Astrocyte of the cerebellum (primary cell): Measurements from ENCODE around the gene SNX9.

Experiments used
- DNase-seq: peaks from one replicate; pipeline ENCODE4 v3.0.0-alpha.2; 2011; ENCODE audit warnings: low read depth
- H3K4me3 ChIP-seq: 2 replicates; pipeline ENCODE4 v1.5.1; 2011; ENCODE audit warnings: mild to moderate bottlenecking, low read depth, low read length, moderate library complexity
- in situ Hi-C: cut with HindIII; loops from 2 replicates; pipeline ENCODE4 v1.10.0; 2017; ENCODE audit warnings: low sequenced_read_pairs
- TF ChIP-seq, protein P1 (sequence below): IDR thresholded peaks from 2 replicates; pipeline ENCODE4 v1.5.1; 2012; ENCODE audit warnings: low read length, low read depth, moderate library complexity, mild to moderate bottlenecking; ENCODE audit errors: missing control alignments

SNX9 gene

GRCh38 chr6:157880534-157880933, 57.5 kb downstream of the SNX9 start:
- TF ChIP-seq, protein P1, sequence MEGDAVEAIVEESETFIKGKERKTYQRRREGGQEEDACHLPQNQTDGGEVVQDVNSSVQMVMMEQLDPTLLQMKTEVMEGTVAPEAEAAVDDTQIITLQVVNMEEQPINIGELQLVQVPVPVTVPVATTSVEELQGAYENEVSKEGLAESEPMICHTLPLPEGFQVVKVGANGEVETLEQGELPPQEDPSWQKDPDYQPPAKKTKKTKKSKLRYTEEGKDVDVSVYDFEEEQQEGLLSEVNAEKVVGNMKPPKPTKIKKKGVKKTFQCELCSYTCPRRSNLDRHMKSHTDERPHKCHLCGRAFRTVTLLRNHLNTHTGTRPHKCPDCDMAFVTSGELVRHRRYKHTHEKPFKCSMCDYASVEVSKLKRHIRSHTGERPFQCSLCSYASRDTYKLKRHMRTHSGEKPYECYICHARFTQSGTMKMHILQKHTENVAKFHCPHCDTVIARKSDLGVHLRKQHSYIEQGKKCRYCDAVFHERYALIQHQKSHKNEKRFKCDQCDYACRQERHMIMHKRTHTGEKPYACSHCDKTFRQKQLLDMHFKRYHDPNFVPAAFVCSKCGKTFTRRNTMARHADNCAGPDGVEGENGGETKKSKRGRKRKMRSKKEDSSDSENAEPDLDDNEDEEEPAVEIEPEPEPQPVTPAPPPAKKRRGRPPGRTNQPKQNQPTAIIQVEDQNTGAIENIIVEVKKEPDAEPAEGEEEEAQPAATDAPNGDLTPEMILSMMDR = no peak
- in situ Hi-C loops = loop anchor here (5.0 kb wide), 2 partner anchors 48 to 558 kb away; partner anchors contain the start of gene TMEM242
- no peak overlapping the region for H3K4me3 ChIP-seq
- DNase-seq = no peak

DNA sequence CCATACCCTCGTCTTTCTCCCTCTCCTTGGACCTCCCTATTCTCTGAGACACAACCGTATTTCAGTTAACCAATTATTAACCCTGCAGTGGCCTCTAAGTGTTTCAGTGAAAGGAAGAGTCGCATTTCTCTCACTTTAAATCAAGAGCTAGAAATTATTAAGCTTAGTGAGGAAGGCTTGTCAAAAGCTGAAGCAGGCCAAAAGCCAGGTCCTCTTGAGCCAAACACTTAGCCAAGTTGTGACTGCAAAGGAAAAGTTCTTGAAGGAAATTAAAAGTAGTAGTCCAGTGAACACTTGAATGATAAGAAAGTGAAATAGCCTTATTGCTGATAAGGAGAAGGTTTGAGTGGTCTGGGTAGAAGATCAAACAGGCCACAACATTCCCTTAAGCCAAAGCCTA, 58.3 kb downstream of the SNX9 start:
- DNase-seq = no peak
- H3K4me3 ChIP-seq = no peak overlapping the region
- TF ChIP-seq, protein P1 = no peak
- in situ Hi-C loops = loop anchor here (5.0 kb wide), 2 partner anchors 49 to 559 kb away; partner anchors contain the start of gene TMEM242

DNA sequence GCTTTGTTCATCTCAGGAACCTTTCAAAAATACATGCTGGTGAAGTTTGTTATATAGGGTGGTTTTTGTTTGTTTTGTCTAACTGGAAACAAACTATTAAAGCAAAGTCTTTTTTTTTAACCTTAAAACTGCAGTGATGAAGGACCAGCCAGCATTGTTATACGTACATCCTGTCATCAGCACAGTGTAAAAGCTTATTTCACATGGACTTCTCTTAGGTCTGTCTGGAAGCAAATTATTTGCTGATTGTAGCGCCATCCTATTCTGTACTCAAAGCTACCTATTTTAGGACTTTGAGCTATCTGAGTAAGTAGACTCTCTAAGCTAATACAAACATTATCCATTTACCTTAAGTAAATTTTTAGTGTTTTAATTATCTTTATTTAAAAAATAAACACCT, 61.7 kb downstream of the SNX9 start:
- in situ Hi-C loops = loop anchor here (5.0 kb wide), 2 partner anchors 52 to 562 kb away; partner anchors contain the start of gene TMEM242
- TF ChIP-seq, protein P1 = no peak
- no peak overlapping the region for H3K4me3 ChIP-seq
- DNase-seq = no peak

DNA sequence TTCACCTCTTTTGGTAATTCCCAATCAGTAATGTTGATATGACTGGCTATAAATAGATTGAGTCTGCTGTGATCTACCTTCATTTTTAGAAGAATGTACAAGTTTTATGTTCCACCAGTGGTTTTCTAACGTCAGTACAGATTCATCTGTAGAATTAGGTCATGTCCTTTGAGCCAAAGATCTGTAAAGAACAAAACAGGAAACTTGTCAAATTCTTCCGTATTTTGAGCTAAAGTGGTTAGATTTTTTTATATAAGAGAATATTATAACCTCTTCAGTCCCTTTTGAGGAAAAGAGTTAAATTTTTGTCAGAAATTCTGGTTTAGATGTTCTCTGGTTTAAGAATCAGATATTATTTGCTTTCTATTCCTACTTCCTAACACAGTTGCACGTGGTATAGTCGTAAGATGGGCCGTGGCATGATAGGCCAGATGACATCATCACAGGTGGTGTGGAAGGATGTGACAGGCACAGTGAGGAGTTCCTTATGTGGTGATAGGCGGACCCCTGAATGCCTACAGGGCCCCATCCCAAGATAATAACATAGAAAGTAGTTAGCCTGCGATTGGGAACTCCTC, 62.3 kb downstream of the SNX9 start:
- in situ Hi-C loops = no loop called here
- TF ChIP-seq, protein P1 = no peak
- DNase-seq = no peak
- no peak overlapping the region for H3K4me3 ChIP-seq

DNA sequence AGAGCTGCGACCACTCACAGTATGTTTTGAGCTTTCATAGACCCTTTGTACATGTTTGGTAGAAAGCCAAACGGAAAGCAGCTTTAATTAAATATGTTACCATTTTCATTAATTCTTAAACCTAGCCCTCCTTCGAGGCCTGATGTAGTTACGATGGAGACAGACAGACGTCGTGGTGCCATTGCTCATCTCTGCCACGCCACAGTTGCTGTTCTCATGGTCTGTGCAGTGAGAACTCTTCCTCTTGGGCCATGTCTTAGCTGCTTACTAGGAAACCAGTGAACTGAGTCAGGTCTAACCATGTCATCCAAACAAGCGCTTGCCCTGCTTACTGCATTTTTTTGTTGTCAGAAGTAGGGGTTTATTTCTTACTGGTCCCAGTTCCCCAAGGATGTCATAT, 62.8 kb downstream of the SNX9 start:
- no peak overlapping the region for H3K4me3 ChIP-seq
- TF ChIP-seq, protein P1 = no peak
- in situ Hi-C loops = no loop called here
- no peak for DNase-seq

DNA sequence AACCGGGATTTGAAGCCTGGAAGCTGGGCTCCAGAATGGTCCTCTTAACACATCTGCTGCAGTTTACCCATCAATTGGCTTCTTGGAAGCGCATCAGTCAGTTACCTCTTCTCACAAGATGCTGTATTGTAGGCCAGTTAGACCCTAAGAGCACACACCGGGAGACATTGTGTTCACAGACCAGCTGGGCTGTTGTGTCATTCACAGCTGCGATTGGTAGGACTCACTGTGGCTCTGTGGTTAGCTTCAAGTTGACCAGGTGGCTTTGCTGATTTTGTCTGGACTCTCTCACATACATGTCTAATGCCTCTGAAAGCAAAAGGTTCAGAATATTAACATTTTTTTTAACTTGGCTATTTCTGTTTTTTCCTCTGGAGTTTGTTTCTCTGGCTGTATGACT, 64.8 kb downstream of the SNX9 start:
- DNase-seq = no peak
- in situ Hi-C loops = no loop called here
- H3K4me3 ChIP-seq = no peak overlapping the region
- TF ChIP-seq, protein P1 = no peak
